Cerebellar cortex (tissue), 1 donor: ENCODE data around the gene BTF3L4.
"Not testable (repeated sequence)": the region's sequence is repeated elsewhere in the genome, so short reads cannot be mapped to it uniquely, and the experiment has no call there.

Experiments
- DNase-seq: peaks from one replicate; pipeline ENCODE4 v3.0.0-alpha.2; 2015; ENCODE audit warnings: low spot score

Gene BTF3L4

DNA sequence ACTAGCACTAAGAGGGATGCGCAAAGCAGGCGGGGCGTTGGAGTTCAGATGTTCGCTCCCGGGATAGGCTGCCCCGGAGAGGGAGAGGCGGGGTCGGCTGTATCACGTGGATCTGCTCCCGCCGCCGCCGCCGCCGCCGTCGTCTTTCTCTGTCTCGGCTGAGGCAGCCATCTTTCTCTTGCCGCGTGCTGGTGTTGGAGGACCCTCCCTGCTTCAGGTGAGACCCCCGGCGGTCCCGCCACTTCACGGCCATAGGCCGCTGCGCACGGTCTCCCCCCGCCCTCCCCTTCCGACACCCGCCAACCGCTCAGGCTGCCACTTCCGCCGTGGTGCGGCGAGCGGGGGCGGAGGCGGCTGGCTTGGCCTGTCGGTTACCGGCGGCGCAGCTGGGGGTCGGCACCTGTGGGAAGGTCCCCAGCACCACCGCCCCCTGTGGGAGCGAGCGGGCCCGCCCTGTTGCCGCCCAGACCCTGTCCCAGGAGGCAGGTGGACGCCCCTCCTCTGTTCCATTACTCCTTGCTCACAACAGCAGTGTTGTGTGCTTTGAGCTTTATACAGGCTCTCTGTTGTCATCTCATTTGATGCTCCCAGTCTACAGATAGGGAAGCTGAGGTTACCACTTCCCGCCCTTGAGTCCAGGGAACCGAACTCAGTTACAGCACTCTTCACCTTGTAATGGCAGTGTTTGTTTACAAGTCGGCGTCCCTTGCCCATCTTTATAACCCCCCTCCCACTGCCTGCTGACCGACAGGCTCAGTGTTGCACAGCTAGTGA lies at the start of gene BTF3L4:
Gene BTF3L4, plus strand, starts transcription at position 133 of the 774 bp plus-strand sequence. CDS start 3,553 bp downstream, outside the sequence.
- peak; percentile 98 for DNase-seq

DNA sequence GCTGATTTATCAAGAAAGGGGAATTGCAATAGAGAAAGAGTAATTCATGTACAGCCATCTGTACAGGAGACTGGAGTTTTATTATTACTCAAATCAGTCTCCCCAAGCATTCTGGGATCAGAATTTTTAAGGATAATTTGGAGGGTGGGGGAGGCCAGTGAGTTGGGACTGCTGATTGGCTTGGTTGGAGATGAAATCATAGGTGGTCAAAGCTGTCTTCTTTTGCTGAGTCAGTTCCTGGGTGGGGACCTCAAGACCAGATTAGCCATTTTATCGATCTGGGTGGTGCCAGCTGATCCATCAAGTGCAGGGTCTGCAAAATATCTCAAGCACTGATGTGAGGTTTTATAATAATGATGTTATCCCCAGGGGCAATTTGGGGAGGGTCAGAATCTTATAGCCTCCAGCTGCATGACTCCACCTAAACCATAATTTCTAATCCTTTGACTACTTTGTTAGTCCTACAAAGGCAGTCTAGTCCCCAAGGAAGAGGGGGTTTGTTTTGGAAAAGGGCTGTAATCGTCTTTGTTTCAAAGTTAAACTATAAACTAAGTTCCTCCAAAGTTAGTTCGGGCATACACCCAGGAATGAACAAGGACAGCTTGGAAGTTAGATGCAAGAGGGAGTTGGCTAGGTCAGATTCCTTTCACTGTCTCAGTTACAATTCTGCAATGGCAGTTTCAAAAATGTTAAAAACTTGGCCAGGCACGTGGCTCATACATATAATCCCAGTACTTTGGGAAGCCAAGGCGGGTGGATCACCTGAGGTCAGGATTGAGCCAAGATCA lies 48.7 kb upstream of the BTF3L4 start:
- DNase-seq = no peak

DNA sequence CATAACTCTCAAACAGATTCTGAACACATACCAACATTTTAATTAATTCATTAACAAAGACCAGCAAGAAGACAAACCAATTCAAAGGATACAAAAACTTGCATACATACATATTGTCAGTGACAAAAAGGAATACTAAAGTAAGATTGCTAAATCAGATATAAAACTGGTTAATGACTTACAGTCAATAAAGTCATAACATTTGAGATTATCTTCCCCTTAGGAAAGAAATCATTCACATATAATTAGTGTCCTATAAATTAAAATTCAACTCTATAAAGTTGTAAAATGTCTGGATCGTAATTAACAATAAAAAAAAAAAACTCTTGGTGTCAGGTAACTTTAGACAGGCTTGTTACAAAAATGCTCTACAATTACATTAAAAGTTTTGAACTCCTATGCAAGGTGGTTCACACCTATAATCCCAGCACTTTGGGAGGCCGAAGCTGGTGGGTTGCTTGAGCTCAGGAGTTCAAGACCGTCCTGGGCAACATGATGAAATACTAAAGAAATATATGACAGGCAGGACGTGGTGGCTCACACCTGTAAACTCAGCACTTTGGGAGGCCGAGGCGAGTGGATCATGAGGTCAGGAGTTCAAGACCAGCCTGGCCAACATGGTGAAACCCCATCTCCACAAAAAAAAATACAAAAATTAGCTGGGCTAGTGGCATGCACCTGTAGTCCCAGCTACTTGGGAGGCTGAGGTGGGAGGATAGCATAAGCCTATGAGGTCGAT lies 47.9 kb upstream of the BTF3L4 start:
- no peak for DNase-seq

DNA sequence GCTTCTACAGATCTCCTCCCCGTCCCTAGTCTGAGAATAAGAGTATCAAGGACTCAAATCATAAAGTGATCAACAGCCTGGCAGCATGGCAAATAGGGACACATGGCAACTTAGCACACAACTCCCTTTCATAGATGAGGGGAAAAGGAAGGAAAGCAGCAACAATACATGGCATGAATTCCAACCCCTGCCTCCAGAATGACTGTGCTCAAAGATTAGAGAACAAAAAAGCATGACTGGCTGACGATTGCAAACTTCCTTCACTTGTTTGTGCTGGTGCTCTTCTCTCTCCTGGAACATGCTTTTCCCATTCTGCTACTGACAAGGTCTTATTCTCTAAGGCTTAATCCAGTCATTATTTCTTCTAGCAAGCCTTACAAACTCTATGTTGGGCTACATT lies 34.0 kb upstream of the BTF3L4 start:
- DNase-seq = no peak

DNA sequence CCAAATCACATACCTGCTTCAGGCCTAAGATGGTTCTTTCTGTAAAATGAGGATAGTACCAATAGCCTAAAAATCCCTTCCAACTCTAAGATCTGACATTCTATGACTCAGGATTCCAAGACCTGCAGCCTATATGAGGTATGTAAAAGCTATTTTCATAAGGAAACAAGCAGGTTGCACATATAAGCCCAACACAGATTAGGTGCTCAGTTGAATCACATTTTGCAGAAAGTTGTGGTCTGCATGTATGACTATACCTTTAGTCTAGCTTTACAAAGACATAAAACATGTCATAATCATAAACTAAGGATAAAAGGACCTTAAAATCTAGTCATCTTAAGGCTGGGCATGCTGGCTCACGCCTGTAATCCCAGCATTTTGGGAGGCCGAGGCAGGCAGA lies 29.8 kb upstream of the BTF3L4 start:
- no peak for DNase-seq

DNA sequence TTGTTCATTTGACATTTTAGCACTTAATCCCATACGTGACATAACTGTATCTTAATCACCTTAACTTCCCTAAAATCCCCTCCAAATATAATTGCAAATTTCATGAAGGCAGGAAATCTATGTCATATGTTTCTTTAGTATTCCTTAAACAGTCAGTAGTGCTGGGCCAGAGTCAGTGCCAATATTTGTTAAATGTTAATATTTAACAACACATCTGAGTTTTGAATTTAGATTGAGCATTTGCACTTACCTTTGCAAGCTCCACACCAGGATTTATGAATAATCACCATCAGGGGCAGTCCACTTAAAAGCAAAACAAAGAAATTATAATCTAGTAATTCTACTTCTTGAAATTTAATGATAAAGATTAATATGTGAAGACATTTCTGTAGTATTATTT lies 27.8 kb upstream of the BTF3L4 start:
- no peak for DNase-seq

DNA sequence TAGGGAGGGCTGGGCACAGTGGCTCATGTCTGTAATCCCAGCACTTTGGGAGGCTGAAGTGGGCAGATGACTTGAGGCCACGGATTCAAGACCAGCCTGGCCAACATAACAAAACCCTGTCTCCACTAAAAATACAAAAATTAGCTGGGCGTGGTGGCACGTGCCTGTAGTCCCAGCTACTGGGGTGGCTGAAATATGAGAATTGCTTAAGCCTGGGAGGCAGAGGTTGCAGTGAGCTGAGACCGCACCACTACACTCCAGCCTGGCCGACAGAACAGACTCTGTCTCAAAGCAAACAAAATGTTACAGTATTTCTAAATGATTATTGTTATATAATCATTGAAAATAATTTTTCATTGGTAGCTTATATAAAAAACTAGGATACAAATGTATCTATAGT lies 27.3 kb upstream of the BTF3L4 start:
- not testable (repeated sequence) for DNase-seq

DNA sequence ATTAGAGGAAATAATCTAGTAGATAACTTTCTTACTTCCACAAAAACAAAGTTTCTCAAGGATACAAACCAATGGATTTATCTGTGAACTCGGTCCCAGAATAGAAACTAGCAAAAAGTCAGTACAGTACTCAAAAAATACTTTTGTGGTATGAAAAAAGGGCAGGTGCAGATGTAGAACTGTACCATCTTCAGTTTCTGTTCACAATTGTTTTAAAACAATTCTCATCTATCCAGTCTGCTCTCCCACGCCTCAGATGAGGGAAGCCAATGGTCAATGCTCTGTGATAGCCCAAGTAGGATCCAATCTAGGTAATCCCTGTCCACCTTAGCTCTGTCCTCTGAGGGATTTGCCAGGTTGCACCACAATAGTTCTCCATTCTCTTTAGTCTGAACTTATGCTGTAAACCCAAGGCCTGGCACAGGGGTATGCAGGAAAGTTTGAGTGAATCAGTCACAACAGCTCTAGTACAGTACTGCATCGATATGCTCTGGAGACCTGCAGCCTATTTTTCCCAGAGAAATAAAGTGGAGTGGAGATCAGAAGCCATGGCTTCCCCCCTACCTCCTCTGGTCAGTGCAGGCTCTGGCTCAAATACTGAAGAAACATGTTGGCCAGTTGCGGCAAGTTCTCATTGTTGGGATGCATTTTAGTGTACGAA lies 23.8 kb upstream of the BTF3L4 start:
- DNase-seq = no peak

DNA sequence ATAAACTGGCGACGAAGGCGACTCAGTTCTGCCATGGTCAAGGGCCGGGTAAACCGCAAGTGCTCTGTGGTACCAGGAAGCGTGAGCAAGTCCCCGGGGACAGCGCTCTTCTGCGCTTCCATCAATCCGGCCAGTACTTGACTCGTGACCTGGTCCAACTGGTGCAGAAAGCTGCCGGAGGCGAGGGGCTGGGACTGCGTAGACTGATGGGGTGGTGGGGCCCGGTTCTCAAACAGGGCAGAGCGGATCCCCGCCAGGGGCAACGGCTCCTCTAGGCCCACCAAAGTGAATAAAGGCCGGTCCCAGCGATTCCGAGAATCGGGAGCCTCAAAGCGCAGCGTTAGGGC lies 23.3 kb upstream of the BTF3L4 start:
- peak; percentile 27 for DNase-seq

DNA sequence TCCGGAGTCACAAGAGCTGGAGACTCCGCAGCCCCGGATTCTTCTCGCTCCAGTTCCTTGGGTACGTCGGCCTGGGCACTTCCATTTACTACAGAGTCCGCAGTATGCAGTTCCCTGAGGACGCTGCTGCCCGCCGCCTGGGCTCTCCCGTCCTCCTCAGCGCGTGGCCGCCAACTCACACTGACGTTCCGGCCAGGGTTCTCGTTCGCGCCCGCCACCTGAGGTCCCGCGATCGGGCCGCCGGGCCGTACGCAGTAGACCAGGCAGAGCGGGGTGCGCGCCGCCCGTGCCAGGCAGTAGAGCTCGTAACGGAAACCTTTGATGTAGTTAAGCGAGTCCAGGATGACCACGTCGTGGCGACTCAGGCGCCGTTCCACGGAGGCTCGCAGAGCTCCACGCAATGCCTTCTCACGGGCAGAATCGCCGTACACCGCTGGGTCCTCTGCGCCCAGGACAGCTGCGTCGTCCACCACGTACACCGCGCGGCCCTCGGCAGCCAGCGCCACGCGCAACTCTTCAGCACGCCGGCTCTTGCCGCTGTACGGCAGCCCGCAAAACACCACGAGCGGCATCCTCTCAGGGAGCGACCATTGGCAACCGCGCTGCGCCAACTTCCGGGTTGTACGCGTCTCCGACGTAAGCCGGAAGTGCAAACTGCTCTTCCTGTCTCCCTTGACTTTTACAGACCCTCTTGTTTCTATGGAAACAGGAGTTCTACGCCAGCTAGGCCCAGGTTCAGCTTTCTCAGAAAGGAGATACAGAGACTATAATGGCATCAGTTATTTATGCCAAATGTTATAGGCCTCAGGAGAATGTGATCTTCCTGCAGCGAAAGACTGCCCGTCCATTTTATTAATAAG lies 22.7 kb upstream of the BTF3L4 start, which contains the start of gene KTI12:
Gene KTI12, minus strand, starts transcription at position 621 of the 860 bp plus-strand sequence. Its CDS starts 49 bp downstream, at position 572.
- DNase-seq = peak; percentile 96

DNA sequence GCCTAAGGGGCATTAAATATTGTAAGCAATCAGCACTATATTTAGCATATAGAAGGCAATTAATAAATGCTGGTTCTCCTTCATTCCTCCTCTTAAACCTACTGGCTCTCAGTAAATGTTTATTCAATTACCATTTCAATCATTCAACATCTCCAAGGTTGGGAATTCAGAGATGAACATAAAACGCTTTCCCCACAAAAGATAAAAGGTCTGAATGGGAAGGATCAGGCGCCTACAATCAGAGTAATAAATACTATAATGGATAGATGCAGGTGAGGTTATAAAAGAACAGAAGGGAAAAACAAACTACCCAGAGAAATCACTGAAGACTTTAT lies 22.1 kb upstream of the BTF3L4 start:
- DNase-seq = no peak

DNA sequence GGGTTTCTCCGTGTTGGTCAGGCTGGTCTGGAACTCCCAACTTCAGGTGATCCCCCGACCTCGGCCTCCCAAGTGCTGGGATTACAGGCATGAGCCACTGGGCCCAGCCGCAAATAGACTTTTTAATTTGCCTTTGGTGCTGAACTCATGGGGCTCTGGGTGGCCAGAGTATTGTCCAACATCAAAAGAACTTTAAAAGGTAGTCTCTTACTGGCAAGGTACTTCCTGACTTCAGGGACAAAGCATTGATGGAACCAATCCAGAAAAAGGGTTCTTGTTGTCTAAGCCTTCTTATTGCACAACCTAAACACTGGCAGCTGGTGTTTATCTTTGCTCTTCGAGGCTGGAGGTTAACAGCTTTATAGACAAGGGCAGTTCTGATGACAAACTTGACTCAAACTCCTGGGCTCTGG lies 18.7 kb upstream of the BTF3L4 start:
- no peak for DNase-seq

DNA sequence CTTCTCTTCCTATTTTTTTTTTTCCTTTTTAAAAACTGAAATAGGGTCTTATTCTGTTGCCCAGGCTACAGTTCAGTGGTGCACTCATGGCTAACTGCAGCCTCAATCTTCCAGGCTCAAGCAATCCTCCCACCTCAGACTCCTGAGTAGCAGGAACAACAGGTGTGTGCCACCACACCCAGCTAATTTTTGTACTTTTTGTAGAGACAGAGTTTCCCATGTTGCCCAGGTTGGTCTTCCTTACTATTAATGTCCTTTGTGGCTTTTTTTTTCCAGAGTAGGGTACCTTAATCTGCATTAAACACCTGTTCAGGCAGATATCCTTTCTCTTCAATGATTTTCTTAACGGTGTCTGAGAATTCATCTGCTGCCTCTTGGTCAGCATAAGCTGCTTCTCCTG lies 18.2 kb upstream of the BTF3L4 start:
- DNase-seq = no peak

DNA sequence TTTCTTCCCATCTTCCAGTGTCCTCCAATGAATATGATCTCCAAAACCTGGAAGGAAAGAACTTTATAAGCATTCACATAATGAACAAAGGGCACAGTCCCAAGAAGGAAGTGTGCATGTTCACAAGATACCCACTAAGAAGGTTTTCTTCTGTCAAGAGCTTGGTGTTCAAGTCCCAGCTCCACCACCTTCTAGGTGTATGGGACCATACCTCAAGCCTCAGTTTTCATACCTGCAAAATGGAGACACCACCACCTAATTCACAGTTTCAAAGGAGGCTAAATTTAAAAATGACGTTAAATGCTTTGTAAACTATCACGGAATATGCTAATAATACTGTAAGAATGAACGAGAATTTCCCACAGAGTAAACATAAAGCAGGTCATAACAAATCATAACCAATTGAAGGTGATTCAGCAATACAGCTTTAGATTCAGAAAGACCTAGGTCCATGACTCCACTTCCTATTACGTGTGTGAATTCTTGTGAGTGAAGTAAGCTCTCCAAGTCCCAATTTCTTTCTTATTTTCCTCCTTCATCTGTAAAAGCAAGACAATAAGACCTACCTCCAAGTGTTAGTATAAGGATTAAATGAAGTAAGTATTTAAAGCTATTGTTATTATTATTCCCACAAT lies 14.4 kb upstream of the BTF3L4 start:
- no peak for DNase-seq

DNA sequence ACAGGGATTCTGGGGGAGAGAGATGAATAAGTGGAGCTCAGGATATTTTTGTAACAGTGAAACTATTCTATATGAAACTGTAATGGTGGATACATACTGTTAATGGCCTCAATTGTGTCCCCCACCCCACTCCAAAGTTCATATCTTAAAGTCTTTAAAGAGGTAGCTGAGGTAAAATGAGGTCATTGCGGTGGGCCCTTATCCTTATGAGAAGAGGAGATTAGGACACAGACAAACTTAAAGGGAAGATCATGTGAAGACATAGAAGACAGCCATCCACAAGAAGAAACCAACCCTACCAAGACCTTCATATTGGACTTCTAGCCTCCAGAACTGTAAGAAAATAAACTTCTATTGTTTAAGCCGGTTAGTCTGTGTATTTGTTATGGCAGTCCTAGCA lies 10.9 kb upstream of the BTF3L4 start:
- DNase-seq = no peak

DNA sequence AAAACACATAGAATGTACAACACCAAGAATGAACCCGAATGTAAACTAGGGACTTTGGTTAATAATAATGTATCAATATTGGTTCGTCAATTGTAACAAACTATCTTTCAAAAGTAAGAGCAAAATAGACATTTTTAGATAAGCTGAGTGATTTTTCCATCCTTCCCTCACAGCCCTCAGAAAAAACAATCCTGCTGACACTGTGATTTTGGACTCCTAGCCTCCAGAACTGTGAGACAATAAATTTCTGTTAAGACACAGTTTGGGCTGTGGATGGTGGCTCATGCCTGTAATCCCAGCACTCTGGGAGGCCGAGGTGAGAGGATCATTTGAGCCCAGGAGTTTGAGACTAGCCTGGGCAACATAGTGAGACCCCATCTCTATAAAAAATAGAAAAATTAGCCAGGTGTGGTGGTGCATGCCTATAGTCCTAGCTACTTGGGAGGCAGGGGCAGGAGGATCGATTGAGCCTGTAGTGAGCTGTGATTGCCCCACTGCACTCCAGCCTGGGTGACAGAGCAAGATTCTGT lies 10.4 kb upstream of the BTF3L4 start:
- not testable (repeated sequence) for DNase-seq

DNA sequence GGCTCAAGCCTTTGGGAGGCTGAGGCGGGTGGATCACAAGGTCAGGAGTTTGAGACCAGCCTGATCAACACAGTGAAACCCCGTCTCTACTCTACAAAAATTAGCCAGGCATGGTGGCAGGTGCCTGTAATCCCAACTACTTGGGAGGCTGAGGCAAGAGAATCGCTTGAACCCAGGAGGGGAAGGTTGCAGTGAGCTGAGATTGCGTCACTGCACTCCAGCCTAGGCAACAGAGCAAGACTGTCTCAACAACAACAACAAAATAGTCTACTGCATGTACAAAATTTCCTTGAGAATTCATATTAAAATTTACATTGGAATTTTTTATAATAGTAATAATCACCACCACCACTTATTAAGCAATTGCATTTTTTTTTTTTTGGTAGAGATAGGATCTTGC lies 6.8 kb upstream of the BTF3L4 start:
- not testable (repeated sequence) for DNase-seq

DNA sequence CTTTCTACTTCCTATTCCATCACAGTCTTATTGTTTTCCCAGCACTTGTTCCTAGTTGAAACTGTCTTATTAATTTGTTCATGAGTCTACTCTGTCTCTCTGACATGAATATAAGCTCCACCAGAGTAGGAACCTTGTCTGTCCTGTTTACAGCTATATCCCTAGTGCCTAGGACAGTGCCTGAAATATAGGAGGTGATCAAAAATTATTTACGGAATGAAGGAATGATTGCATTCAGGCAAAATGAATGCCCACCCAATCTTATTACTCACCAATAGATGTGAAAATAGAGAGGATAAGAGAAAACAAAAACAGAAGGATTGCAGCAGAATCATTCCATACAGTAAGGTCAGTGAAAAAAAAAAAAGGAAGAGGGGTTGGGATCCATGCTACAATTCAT lies 2.2 kb upstream of the BTF3L4 start:
- DNase-seq = no peak

DNA sequence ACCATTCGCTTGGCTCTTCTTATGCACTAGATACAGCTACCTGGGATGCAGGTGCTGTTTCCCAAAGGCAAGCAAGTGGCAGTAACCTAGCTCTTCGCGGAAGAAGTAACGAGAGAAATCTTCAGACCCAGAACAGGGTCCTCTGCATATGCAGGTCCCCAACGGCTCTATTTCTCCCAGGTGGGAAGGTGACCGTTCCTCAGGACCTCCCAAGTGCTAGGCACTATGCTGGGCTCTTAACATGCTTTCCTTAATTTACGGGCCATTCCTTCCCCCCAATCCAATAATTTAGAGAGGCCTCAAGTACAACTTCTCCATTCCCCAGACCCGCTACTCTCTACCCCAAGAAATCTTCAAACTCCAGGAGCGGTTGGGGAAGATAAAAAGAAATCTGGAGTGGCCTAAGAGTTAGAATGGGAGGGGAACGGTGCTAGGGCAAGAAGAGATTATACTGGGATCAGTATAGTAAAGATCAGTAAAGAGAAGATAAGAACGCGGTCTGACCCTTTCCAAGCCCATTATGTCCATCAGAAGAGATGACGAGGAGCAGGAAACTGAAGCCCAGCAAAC lies 1.5 kb upstream of the BTF3L4 start:
- DNase-seq = no peak
